Stomach (tissue), 4 donors: ENCODE results near the gene ARHGEF37.

ENCODE experiments used
- CTCF ChIP-seq, 7 experiments: fragments of 450-650 bp in 4 of 7; fragments of 200-600 bp in 3 of 7; sonication (generic) in 3 of 7; IDR thresholded peaks; one replicate each; pipeline ENCODE4 v1.5.1; 2016 to 2019; ENCODE audit warnings: antibody characterized with exemption in 7 of 7, control low read depth in 2 of 7, mild to moderate bottlenecking in 1 of 7
- EP300 ChIP-seq: sonication (generic); formaldehyde crosslinking; IDR thresholded peaks from one replicate; pipeline ENCODE4 v1.6.1; 2017; ENCODE audit warnings: antibody characterized with exemption
- POLR2AphosphoS5 ChIP-seq, 3 donors: sonication (generic); formaldehyde crosslinking; IDR thresholded peaks; one replicate each; pipeline ENCODE4 v1.6.1; 2016; ENCODE audit warnings: antibody characterized with exemption in 3 of 3

GRCh38 chr5:149656576-149657182, 75.4 kb downstream of the ARHGEF37 start:
- TF ChIP-seq CTCF (IDR thresholded peaks at IDR 0.05) = peak in 5 of 7 experiments; percentile 50 to 71 (median 64)
- TF ChIP-seq POLR2AphosphoS5 (IDR thresholded peaks at IDR 0.05) = no peak
- TF ChIP-seq EP300 = no peak
